ENCODE data around the gene PCID2. TPM values are rescaled to one million over a fixed set of nuclear protein-coding genes. Genes with fewer than 3 reads are reported as not detected.

Gene PCID2
- total RNA-seq, 1 donor from 2014 or later, result 71.9 TPM

Other genes with a start within 250 kb of the PCID2 start
- gene MCF2L, start 239.5 kb downstream of the PCID2 start, total RNA-seq, result 4.7 and 8.3 TPM in 2 replicates
- 0.30 TPM in 1 of 2 replicates, not detected in the other for gene F7, start 102.9 kb downstream of the PCID2 start, total RNA-seq
- gene F10, start 85.9 kb downstream of the PCID2 start, total RNA-seq, result 0.10 and 1.0 TPM in 2 replicates
- gene PROZ, start 50.0 kb downstream of the PCID2 start, total RNA-seq, result not detected in 2 replicates
- gene CUL4A, start 944 bp upstream of the PCID2 start, total RNA-seq, result 130 and 156 TPM in 2 replicates
- 222 and 231 TPM in 2 replicates for gene LAMP1, start 88.6 kb upstream of the PCID2 start, total RNA-seq
- 2.7 and 4.3 TPM in 2 replicates for gene GRTP1, start 155.5 kb upstream of the PCID2 start, total RNA-seq
- 3.8 and 5.6 TPM in 2 replicates for gene ADPRHL1, start 244.8 kb upstream of the PCID2 start, total RNA-seq

Data from renal cortical epithelial cell (primary cell).